HepG2 (cell line): Measurements from ENCODE around the gene ZNF618. TPM values are rescaled to one million over a fixed set of nuclear protein-coding genes. Genes with fewer than 3 reads are reported as not detected.
A peak's percentile ranks its signal among the peaks of the same experiment; 100 is the strongest.

ENCODE experiments used
- GATAD2A ChIP-seq: IDR thresholded peaks from 2 replicates; pipeline ENCODE4 v1.6.1; 2016
- GLI4 ChIP-seq: sonication (generic); formaldehyde crosslinking; IDR thresholded peaks from 2 replicates; pipeline ENCODE4 v1.5.1; 2020; ENCODE audit warnings: missing genetic modification reagents, mild to moderate bottlenecking, moderate library complexity, borderline replicate concordance
- IRF2 ChIP-seq: IDR thresholded peaks from 2 replicates; pipeline ENCODE4 v1.6.1; 2018; ENCODE audit warnings: missing genetic modification reagents, missing compliant biosample characterization
- NFYB ChIP-seq: sonication (generic); formaldehyde crosslinking; IDR thresholded peaks from 2 replicates; pipeline ENCODE4 v1.4.0; 2020; ENCODE audit warnings: missing genetic modification reagents
- SALL1 ChIP-seq: sonication (generic); formaldehyde crosslinking; IDR thresholded peaks from 2 replicates; pipeline ENCODE4 v1.8.0; 2022; ENCODE audit warnings: mild to moderate bottlenecking, missing genetic modification reagents
- SMC3 ChIP-seq: IDR thresholded peaks from 2 replicates; pipeline ENCODE4 v1.6.1; 2011; ENCODE audit warnings: low read length, improper control_type of control experiment
- STAG1 ChIP-seq: sonication (generic); formaldehyde crosslinking; IDR thresholded peaks from 2 replicates; pipeline ENCODE4 v1.4.0; 2020; ENCODE audit warnings: missing genetic modification reagents
- TFAP4 ChIP-seq: sonication (generic); IDR thresholded peaks from 2 replicates; pipeline ENCODE4 v1.6.1; 2016; ENCODE audit warnings: low read depth, borderline replicate concordance
- TOE1 ChIP-seq: sonication (generic); formaldehyde crosslinking; IDR thresholded peaks from 2 replicates; pipeline ENCODE4 v1.4.0; 2020; ENCODE audit warnings: mild to moderate bottlenecking, missing genetic modification reagents
- ZNF597 ChIP-seq: sonication (generic); formaldehyde crosslinking; IDR thresholded peaks from 2 replicates; pipeline ENCODE4 v1.5.0; 2020; ENCODE audit warnings: missing genetic modification reagents
- ZNF616 ChIP-seq: sonication (generic); formaldehyde crosslinking; IDR thresholded peaks from 2 replicates; pipeline ENCODE4 v1.5.0; 2020; ENCODE audit warnings: low read depth, mild to moderate bottlenecking, missing genetic modification reagents
- ZNF660 ChIP-seq: sonication (generic); formaldehyde crosslinking; IDR thresholded peaks from 2 replicates; pipeline ENCODE4 v1.5.1; 2020; ENCODE audit warnings: mild to moderate bottlenecking, low read depth, missing genetic modification reagents, borderline replicate concordance
- ZNF704 ChIP-seq: sonication (generic); formaldehyde crosslinking; IDR thresholded peaks from 2 replicates; pipeline ENCODE4 v1.8.1; 2023; ENCODE audit warnings: mild to moderate bottlenecking, inconsistent platforms, moderate library complexity, missing genetic modification reagents, borderline replicate concordance
- ZNF780A ChIP-seq: sonication (generic); formaldehyde crosslinking; IDR thresholded peaks from 2 replicates; pipeline ENCODE4 v1.8.0; 2022; ENCODE audit warnings: mild to moderate bottlenecking, missing genetic modification reagents, moderate library complexity
- polyA plus RNA-seq, 8 experiments: library from polyadenylated mRNA; depleted of rRNA in 3 of 8; stranded (reverse) in 7 of 8; unstranded in 1 of 8; fragments of >200 nt; fragmentation: Illumina TruSeq in 4 of 8; extraction: Trizol in 4 of 8; gene quantifications; 2 replicates each; pipeline versions ENCODE4 v1.2.1 to v1.2.3, GENCODE V29; 2011 to 2016; ENCODE audit warnings: low read depth in 4 of 8, missing spikeins in 1 of 8, mixed read lengths in 1 of 8; ENCODE audit not compliant: insufficient read depth in 1 of 8
- total RNA-seq, 5 experiments: library from RNA; depleted of rRNA; stranded (reverse); fragments of >200 nt; fragmentation: Illumina TruSeq; extraction: Trizol; gene quantifications; 2 replicates each; pipeline ENCODE4 v1.2.3, GENCODE V29; 2016; ENCODE audit warnings: low read depth in 1 of 5
- TF ChIP-seq, protein P1 (sequence below): sonication (generic); formaldehyde crosslinking; IDR thresholded peaks from 2 replicates; pipeline ENCODE4 v1.5.0; 2020; ENCODE audit warnings: mild to moderate bottlenecking, missing genetic modification reagents, moderate library complexity

Gene ZNF618
- total and polyA plus RNA-seq, 2 of the 13 experiments (the other 11 are each of a cell fraction or from before 2014, with no cell fraction given), result 0.07 TPM

GRCh38 chr9:114047717-114048116 lies 171.6 kb downstream of the ZNF618 start (continued):
- peak; percentile 87 for TF ChIP-seq SMC3
- TF ChIP-seq NFYB, result no peak
- peak; percentile 81 for TF ChIP-seq STAG1
- TF ChIP-seq GLI4 (CRISPR knock-in tag), result no peak
- TF ChIP-seq, protein P1, sequence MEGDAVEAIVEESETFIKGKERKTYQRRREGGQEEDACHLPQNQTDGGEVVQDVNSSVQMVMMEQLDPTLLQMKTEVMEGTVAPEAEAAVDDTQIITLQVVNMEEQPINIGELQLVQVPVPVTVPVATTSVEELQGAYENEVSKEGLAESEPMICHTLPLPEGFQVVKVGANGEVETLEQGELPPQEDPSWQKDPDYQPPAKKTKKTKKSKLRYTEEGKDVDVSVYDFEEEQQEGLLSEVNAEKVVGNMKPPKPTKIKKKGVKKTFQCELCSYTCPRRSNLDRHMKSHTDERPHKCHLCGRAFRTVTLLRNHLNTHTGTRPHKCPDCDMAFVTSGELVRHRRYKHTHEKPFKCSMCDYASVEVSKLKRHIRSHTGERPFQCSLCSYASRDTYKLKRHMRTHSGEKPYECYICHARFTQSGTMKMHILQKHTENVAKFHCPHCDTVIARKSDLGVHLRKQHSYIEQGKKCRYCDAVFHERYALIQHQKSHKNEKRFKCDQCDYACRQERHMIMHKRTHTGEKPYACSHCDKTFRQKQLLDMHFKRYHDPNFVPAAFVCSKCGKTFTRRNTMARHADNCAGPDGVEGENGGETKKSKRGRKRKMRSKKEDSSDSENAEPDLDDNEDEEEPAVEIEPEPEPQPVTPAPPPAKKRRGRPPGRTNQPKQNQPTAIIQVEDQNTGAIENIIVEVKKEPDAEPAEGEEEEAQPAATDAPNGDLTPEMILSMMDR (CRISPR knock-in tag), result peak; percentile 85
- TF ChIP-seq IRF2, result 0 out of 2 replicates have a peak, but pooled peaks have one; percentile 29
- peak; percentile 92 for TF ChIP-seq TFAP4
- no peak for TF ChIP-seq ZNF597 (CRISPR knock-in tag)
- no peak for TF ChIP-seq ZNF616 (CRISPR knock-in tag)
- no peak for TF ChIP-seq TOE1 (CRISPR knock-in tag)
- TF ChIP-seq SALL1 (CRISPR knock-in tag), result peak; percentile 31; the same call in 1 of the 2 replicates
- peak; percentile 40; the same call in 1 of the 2 replicates for TF ChIP-seq GATAD2A (CRISPR knock-in tag)
- no peak for TF ChIP-seq ZNF704
- TF ChIP-seq ZNF780A, result 0 out of 2 replicates have a peak, but pooled peaks have one; percentile 20
- TF ChIP-seq ZNF660, result no peak
